Bronchial epithelial cell (primary cell): ENCODE results near the gene TBC1D10A. TPM values are rescaled to one million over a fixed set of nuclear protein-coding genes. Genes with fewer than 3 reads are reported as not detected.

Experiments used
- DNase-seq: peaks from one replicate; pipeline ENCODE4 v3.0.0-alpha.2; 2010; ENCODE audit warnings: low read depth
- FAIRE-seq: peaks from 2 replicates; lab custom pipeline; 2011; peaks lifted over from hg19 to GRCh38; lab: Jason Lieb, UNC
- H3K27me3 ChIP-seq: 2 replicates; pipeline ENCODE4 v1.5.1; 2011; ENCODE audit warnings: low read length; ENCODE audit not compliant: control insufficient read depth, insufficient read depth
- H3K36me3 ChIP-seq: 2 replicates; pipeline ENCODE4 v1.5.1; 2011; ENCODE audit warnings: low read length; ENCODE audit not compliant: control insufficient read depth, insufficient read depth
- H3K4me3 ChIP-seq: 2 replicates; pipeline ENCODE4 v1.5.1; 2011; ENCODE audit warnings: mild to moderate bottlenecking, low read depth, low read length, control low read depth
- CTCF ChIP-seq: IDR thresholded peaks from 2 replicates; pipeline ENCODE4 v1.5.1; 2011; ENCODE audit warnings: mild to moderate bottlenecking, moderate library complexity, low read length, control low read depth, inconsistent platforms; ENCODE audit not compliant: insufficient read depth, severe bottlenecking
- total RNA-seq: library from RNA; depleted of rRNA; stranded (reverse); fragments of >200 nt; gene quantifications from 2 replicates; pipeline ENCODE4 v1.2.1, GENCODE V29; 2014

TBC1D10A gene
- total RNA-seq, 1 donor from 2014 or later, result 6.6 TPM

GRCh38 chr22:30296324-30296723 is 30.4 kb downstream of the TBC1D10A start:
- peaks cover 28% of the 10 kb centered on the region for H3K36me3 ChIP-seq
- no peak for TF ChIP-seq CTCF
- DNase-seq (no peak), FAIRE-seq (no peak)
- H3K27me3 ChIP-seq, result no peaks in the 10 kb centered on the region
- no peak overlapping the region for H3K4me3 ChIP-seq

- no peak for TF ChIP-seq CTCF
- Histone ChIP-seq H3K27me3 (no peaks in the 10 kb centered on the region), H3K36me3 (peaks cover 24% of the 10 kb centered on the region), H3K4me3 (no peak overlapping the region)
- no peak for FAIRE-seq
- DNase-seq, result no peak
Measured at GRCh38 chr22:30295576-30295975, 31.2 kb downstream of the TBC1D10A start.

GRCh38 chr22:30294830-30295229 is 31.9 kb downstream of the TBC1D10A start:
- no peaks in the 10 kb centered on the region for H3K27me3 ChIP-seq
- H3K4me3 ChIP-seq, result no peak overlapping the region
- FAIRE-seq (no peak), DNase-seq (no peak)
- TF ChIP-seq CTCF, result no peak
- peaks cover 24% of the 10 kb centered on the region for H3K36me3 ChIP-seq

- Histone ChIP-seq H3K27me3 (no peaks in the 10 kb centered on the region), H3K4me3 (no peak overlapping the region), H3K36me3 (peaks cover 24% of the 10 kb centered on the region)
- DNase-seq (no peak), FAIRE-seq (no peak)
- no peak for TF ChIP-seq CTCF
Measured at GRCh38 chr22:30294066-30294465, 32.7 kb downstream of the TBC1D10A start.

- no peaks in the 10 kb centered on the region for H3K27me3 ChIP-seq
- H3K4me3 ChIP-seq, result no peak overlapping the region
- TF ChIP-seq CTCF, result no peak
- no peak for FAIRE-seq
- no peak for DNase-seq
- H3K36me3 ChIP-seq, result peaks cover 24% of the 10 kb centered on the region
Measured at GRCh38 chr22:30293026-30293425, 33.7 kb downstream of the TBC1D10A start.
